Skin of body (tissue), 2 donors: Measurements from ENCODE around the gene SVBP. TPM values are rescaled to one million over a fixed set of nuclear protein-coding genes. Genes with fewer than 3 reads are reported as not detected.
"Not testable (repeated sequence)": the region's sequence is repeated elsewhere in the genome, so short reads cannot be mapped to it uniquely, and the experiment has no call there.

ENCODE experiments used
- DNase-seq: peaks from one replicate; lab custom pipeline; 2025; lab: John Stamatoyannopoulos, UW
- total RNA-seq: library from RNA; depleted of rRNA; stranded (reverse); fragments of >200 nt; gene quantifications from one replicate; pipeline ENCODE4 v1.2.3, GENCODE V29; 2014

The SVBP gene, protein sequence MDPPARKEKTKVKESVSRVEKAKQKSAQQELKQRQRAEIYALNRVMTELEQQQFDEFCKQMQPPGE
- 23.7 TPM for total RNA-seq

DNA sequence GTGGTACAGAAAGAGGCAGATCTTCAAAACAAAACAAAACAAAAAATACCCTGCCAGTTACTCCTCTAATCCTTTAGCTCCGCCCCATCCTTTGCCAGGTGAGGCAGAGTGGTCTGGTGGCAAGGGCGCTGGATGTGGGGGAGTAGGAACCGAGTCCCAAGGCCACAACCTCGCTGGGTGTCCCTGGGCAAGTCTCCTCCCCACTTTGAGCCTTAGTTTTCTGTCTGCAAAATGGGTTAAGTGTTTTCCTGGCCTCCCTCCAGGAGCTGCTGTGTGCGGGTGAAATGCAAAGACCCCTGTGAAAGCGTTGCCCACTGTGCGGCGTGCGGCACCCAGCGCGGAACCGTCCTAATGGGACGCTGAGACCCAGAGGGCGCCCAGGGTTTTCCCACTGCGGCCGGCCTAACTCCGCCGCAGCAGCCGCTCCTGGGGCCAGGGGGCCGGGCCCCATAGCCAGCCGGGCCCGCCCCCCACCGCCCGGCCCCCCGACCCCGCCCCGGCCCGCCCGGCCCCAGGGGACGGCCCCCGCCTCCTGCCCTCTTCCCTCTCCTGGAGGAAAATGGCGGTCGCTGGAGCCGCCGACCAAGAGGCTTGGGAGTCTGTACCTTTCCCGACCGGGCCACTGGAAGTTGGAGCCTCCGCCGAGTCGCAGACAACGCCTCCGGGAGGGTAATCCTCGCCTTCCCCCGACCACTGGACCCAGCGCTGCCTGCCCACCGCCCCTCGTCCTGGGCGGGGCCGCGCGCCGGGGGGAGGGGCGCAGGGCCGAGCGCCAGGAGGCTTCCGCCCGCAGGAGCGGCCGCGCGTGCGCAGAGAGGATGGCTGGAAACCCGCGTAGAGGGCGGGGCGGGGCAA is at the start of gene SVBP, which contains the start of gene ERMAP:
Gene SVBP, minus strand, starts transcription at position 813 of the 855 bp plus-strand sequence. CDS start 853 bp downstream, outside the sequence.
Gene ERMAP, plus strand, starts transcription at position 538 of the 855 bp plus-strand sequence. CDS start 13,327 bp downstream, outside the sequence.
- peak; percentile 87 for DNase-seq

DNA sequence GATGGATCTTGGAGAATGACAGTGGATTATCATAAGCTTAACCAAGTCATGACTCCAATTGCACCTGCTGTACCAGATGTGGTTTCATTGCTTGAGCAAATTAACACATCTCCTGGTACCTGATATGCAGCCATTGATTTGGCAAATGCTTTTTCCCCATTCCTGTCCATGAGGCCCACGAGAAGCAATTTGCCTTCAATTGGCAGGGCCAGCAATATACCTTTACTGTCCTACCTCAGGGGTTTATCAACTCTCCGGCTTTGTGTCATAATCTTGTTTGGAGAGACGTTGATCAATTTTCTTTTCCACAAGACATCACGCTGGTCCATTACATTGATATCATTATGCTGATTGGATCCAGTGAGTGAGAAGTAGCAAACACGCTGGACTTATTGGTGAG is 49.4 kb upstream of the SVBP start:
- no peak for DNase-seq

DNA sequence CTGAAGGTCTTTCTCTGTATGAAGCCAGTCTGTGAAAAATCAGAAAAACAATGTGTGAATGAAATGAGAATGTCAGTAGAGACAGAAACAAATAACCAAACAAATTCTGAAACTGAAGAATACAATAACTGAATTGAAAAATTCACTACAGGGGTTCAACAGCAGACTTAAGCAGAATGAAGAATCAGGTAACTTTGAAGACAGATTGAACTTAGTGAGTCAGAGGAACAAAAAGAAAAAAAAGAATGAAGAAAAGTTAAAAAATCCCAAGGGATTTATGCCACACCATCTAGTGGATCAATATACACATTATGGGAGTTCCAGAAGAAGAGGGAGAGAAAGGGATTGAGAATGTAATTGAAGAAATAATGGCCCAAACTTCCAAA is 43.8 kb upstream of the SVBP start:
- no peak for DNase-seq

DNA sequence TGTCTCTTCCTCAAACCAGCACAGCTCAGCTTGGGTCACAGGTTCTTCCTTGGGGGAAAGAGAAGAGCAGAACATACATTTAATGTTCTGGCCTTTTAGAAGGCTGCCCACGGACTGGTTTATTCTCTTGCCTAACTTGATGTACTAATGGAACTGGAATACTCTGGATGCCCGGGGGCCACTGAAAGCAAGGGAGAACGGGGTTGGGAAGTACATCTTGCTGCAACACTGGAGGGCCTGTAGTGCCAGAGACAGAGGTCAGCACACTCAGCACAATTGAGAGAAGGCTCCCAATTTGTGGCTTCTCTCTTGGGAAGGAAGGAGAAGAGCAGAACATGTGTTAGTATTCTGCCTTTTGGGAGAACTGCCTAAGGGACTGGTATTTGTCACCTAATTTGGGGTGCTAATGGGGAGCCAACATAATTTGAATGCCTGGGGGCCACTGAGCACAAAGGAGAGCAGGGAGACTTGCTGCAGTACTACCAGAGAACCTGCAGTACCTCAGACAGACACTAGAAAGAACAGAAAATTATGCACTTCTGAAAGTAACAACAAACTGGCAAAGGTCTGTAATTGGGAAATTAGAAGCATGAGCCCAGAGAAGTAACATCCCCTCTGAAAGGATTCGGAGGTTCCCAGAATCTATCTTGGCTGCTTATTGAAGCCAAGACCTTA is 43.3 kb upstream of the SVBP start:
- DNase-seq: no peak

DNA sequence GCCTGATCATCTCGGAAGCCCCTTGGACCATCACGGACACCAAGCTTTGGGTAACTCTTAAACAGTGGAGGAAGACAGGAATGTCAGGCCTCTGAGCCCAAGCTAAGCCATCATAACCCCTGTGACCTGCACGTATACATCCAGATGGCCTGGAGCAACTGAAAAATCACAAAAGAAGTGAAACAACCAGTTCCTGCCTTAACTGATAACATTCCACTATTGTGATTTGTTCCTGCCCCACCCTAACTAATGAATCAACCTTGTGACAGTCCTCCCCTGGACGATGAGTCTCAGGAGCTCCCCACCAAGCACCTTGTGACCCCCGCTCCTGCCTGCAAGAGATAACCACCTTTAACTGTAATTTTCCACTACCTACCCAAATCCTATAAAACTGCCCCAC is 42.2 kb upstream of the SVBP start:
- not testable (repeated sequence) for DNase-seq

DNA sequence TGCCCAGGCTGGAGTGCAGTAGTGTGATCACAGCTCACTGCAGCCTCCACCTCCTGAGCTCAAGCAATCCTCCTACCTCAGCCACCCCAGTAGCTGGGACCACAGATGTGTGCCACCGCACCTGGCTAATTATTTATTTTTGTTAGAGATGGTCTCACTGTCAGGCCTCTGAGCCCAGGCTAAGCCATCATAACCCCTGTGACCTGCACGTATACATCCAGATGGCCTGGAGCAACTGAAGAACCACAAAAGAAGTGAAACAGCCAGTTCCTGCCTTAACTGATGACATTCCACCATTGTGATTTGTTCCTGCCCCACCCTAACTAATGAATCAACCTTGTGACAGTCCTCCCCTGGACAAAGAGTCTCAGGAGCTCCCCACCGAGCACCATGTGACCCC is 39.4 kb upstream of the SVBP start:
- DNase-seq: not testable (repeated sequence)

DNA sequence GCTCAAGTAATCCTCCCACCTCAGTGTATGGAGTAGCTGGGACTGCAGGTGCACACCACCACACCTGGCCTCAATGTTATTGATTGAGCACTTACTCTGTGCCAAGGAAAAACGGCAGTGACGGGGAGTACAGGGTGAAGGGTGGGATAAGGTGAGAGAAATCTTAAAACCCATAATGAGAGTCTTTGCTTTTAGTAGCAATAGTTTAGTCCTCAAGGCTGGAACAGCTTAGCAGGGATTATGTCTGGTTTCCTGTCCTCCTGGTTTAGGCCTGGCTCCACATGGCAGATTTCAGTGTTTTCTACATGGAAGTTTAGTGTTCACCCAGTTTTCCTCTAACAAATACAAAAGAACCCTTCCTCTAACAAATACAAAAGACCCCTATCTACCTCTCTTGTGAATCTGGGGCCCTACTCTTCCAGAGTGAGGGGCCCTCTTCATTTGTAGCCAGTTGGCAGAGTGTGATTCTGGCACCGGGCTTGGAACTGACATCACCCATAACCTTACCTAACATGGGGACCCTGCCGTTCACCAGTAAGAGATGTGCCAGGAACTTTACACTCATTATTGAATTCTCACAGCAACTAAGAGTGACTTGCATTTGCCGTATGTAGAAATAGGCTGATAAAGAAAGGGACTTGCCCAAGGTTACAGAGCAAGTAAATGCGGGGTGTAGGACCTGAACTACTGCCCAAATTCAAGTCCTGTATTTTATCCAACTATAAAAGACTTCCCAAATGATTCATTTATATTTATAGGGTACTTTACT is 36.1 kb upstream of the SVBP start:
- DNase-seq: no peak

DNA sequence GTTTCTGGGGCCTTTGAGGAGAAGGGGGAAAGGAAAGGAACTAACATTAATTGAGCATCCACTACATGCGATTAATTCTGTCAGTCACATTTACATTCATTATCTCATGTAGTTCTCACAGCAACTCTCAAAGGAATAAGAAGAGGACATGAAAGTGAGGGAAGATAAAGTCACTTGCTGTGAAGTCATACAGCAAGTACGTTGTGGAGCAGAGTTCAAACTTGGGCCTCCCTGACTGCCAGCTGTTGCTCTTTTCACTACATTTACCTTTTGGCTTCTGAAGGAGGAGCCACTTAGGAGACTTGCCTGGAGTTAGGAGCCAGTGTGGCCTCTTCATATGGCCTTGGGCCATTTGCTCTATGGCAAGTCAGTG is 35.4 kb upstream of the SVBP start:
- DNase-seq: no peak

DNA sequence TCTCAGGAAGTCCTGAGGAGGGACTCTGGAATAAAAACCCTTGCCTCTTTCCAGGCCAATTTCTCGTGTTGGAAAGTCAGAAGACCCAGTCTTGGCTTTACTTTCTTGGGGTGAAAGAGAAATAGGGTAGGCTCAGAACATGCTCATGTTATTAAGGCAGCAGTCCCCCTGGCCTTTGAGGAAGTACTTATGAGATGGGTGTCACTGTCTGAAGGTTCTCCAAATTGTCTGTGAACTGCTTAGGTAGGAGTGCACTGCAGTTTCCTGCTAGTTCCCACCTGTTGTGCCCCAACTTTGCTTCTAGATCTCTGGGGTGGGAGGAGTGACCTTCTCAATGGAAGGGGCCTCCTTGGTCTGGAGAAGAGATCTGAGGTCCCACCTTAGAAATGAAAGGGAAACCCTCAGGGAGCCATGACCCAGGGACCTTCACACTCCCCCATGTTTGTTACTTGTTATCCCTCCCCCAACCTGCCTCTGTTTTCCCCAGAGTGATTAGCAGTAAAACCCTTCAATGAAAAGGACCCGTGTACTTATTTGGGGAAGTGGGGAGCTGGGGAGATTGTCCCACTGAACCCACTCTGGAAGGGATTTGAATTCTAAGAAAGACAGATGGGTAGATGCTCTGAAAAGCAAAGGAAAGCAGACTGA is 34.9 kb upstream of the SVBP start:
- DNase-seq: no peak

DNA sequence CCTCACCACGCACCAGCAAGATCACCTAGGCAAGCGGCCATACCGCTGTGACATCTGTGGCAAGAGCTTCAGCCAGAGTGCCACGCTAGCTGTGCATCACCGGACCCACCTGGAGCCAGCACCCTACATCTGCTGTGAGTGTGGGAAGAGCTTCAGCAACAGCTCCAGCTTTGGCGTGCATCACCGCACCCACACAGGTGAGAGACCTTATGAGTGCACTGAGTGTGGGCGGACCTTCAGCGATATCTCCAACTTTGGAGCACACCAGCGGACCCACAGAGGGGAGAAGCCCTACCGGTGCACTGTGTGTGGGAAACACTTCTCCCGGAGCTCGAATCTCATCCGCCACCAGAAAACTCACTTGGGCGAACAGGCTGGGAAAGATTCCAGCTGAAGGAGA is 34.2 kb upstream of the SVBP start:
- no peak for DNase-seq

DNA sequence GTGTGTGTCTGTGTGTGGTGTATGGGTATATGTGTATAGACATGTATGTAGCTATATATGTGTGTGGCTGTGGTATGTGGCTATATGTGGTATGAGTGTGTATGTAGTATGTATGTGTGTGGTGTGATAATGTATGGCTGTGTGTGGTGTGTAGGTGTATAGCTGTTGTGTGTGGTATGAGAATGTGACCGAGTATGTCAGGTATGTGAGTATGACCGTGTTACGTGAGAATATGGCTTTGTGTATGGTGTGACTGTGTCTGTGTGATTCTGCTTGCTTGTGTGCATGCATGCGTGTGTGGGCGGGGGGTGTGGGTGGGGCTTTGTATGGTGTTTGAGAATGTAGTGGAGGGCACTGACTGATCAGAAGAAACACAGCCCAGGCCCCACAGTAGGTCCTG is 32.7 kb upstream of the SVBP start:
- no peak for DNase-seq

DNA sequence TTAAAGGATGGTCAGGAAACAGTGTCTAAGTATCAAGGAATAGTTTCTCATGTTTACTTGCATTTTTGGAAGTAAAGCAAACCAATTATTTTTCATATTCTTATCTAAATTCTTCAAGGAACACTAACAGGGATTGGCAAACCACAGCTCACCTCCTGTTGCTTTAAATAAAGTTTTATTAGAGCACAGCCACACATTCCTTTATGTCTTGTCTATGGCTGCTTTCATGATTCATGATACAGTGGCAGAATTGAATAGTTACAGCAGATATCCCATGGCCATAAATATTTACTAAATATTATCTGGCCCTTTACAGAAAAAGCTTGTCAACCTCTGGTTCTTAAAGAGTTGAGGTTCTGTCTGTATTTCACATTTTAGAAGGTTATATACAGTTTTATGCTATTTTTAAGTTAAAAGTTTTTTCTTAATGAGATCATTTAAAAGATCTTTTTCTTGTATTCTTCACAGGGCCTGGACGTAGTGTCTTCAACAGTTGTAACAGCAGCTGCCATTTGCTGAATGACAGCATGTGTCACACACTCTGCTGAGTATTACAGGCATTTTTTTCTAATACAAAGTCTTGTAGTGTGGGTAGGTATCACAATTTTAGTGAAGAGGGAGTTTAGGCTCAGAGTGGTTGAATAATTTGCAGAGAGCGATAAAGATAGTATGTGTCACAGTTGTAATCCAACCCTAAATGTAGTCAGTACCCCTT is 31.8 kb upstream of the SVBP start:
- DNase-seq: no peak

DNA sequence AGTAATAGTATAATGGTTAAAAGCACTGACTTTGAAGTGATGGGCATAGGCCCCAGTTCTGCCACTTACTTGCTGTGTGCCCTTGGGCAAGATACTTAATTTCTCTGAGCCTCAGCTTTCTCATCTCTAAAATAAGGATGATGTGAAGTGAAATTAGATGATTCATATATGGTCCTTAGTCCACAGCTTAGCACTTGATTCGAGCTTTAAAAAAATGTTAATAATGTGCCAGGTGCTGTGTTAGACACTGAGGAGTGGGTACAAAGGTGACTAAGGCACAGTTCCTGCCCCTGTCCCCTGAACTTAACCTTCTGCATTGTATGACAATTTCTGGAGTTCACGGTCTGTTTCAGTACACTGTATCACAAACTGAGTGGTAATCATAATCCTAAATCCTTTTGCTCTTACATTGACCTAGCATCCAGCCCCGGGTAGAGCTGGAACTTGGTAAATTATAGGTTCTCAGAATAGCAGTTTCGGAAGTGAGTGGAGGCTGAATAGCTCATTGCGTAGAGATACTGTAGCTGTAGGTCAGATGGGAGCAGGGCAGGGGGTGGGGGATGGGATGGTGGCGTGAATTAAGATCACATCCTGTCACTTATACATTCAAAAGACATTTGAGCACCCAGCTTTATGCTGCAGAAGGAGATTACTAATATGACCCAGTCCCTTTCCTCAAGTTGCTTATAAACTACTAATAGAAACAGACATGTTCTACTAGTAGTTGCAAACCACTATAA is 30.7 kb upstream of the SVBP start:
- no peak for DNase-seq

DNA sequence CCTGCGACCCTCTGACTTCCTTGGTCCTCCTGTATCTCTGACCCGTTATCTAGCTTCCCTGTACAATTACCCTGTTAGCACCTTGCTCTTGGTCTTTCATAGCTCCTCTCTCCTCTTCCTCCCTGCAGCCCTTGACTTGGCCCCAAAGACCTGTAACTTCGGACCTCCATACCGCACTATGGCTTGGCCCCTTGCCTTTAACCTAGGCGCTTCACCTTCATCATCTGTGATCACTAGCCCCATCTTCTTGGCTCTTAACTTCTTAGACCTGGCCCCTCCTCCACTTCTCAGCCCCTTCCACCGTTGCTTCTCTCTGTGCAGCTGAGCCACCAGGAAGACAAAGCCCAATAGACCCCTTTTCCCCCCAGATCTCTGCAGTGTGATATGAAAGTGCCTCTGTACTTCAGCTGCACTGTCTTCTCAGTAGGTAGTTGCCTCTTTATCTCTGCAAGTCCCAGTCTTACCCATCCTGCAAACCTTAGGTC is 30.0 kb upstream of the SVBP start:
- no peak for DNase-seq

DNA sequence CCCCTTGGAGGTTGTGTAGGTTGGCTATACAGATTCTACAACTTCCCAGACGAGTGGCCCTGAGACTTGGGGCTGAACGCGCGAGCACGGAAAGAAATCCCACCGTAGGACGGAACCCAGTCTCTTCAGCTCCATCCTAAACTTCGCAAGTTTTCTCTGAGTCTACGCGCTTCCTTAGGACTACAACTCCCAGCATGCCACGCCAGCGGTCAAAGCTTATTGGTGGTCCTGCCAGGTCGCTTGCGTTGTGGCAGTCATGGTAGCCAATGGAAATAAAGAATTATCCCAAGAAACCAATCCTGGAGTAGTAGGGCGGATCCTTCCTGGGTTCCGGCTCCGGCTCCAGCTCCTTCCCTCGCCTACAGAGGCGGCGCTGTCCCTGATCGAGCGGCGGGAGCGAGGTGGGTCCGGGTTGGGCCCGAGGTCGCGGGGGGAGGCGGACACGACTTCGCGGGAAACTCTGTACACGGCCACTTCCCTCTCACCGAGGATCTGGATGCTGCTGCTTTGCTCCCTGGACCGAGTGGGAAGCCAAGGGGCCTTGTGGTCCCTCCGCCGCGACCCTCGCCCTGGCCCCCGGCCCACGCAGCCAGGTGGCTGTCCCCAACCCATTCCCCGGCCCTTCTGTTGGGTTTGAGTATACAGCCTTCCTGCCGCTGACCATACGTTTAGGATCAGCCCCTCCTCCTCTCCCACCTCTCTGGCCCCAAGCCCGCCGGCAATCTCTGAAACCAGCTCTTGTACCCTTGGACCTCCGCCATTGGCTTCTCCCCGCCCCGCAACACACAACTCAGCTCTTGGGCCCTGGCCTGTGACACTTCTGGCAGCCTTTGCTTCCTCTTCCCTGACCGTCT is 29.3 kb upstream of the SVBP start, which contains the start of gene ZNF691:
Gene ZNF691, plus strand, starts transcription at position 357 of the 854 bp plus-strand sequence. CDS start 3,046 bp downstream, outside the sequence.
- DNase-seq: peak; percentile 97

DNA sequence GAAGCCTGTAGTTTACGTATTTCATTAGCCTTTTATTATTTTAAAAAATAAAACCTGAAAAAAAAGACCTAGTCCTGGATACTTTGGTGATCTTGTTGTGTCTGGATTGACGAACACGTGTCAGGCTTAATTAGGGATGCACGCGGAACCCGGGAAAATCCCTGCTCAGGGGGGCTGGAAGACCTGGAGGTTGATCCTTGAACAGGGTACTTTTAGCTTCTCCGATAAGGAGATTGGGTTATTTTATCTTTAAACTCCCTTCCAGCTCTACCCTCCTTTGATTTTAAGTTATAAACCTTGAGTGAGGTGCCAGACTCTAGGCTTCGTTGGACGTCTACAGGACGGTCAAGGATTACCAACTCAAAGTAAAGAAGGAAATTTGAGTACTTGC is 28.7 kb upstream of the SVBP start:
- DNase-seq: peak; percentile 51

DNA sequence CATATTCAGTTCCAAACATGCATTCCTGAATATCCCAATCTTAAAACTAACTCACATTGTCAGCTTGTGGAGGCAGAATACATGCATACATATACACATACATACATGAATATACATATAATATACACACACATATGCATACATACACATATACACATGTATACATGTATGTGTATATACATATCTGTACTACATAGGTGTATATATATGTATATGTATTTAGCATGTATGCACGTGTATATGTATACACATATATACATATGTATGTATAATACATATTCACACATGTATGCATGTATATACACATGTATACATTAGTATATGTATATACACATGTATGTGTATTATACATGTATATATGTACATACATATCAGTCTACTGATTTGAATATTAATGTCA is 28.0 kb upstream of the SVBP start:
- no peak for DNase-seq

DNA sequence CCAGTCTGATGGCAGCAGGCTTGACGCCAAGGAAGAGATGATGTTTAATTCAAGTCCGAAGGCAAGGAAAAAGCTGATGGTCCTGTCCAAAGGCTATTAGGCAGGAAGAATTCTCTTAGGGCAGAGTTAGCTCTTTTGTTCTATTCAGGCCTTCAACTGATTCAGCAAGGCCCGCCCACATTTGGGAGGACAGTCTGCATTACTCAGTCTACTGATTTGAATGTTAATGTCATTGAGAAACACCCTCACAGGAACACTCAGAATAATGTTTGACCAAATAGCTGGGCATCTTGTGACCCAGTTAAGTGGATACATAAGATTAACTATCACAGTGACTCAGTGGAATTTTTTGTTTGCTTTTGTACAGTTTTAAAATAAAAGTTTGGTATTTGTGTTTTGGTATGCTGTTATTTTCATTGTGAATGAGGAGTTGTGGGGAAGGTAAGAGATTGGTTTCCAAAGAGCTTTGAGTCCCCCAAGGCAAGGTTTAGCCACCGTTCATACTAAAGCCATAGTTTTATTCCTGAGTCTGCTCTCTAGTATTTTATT is 27.5 kb upstream of the SVBP start:
- no peak for DNase-seq
